ENCODE results near the gene INO80D.

INO80D gene

DNA sequence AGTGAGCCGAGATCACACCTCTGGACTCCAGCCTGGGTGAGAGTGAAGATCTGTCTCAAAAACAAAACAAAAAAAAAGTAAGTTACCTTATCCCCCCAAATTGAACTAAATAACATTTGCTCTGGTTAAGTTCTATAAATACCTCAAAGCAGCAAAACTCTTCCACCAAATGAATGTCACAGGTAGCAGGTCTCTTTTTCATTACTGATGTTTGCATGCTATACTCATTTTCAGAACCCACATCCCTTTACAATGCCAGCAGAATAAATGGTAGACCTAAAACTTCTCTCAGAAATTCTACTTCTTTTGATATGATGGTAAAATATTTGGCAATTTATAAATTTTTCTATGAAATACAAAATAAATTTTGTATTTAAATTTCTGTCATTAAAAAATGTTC lies 22.3 kb downstream of the INO80D start (continued):
- no peak for TF ChIP-seq ZNF560 (tag by site-specific recombination; IDR thresholded peaks at IDR 0.05; ENCODE audit: borderline replicate concordance)

DNA sequence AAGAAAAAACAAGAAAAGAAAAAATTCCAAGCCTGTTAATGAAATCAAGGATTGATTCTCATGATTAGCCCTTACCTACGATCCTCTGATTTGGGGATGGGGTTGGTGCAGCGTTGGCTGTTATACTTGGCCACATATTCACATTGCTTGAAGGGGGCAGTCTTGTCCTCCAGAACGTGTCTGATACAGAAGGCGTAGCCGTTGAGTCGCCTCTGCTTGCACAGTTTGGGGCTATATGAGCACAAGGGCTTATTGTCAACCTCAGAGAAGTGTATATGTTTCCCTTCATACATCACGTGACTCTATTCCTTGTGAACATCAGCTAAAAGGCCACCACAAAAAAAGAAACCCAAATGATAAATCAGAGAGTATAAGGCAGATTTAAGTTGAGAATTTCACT lies 23.2 kb downstream of the INO80D start:
- no peak overlapping the region for H3K27ac ChIP-seq (ENCODE audit: extremely low read depth, low read depth, low read length)
- ChIA-PET CTCF (no interaction called here), POLR2A (no interaction called here)
- no peaks in the 10 kb centered on the region for H3K9me3 ChIP-seq (ENCODE audit: control insufficient read depth, insufficient read depth, low read depth, low read length)
- TF ChIP-seq ZNF571 (tag by site-specific recombination; IDR thresholded peaks at IDR 0.05): no peak
- no peak for TF ChIP-seq ZNF366 (tag by site-specific recombination; conservative IDR thresholded peaks at IDR 0.05)
- TF ChIP-seq ZNF175 (tag by site-specific recombination; IDR thresholded peaks at IDR 0.05): no peak
- TF ChIP-seq, protein P1, sequence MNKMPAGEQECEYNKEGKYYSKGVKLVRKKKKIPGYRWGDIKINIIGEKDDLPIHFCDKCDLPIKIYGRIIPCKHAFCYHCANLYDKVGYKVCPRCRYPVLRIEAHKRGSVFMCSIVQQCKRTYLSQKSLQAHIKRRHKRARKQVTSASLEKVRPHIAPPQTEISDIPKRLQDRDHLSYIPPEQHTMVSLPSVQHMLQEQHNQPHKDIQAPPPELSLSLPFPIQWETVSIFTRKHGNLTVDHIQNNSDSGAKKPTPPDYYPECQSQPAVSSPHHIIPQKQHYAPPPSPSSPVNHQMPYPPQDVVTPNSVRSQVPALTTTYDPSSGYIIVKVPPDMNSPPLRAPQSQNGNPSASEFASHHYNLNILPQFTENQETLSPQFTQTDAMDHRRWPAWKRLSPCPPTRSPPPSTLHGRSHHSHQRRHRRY (tag by site-specific recombination; IDR thresholded peaks at IDR 0.05): no peak
- no peak for TF ChIP-seq PRDM1 (tag by site-specific recombination; IDR thresholded peaks at IDR 0.05)
- no peak for TF ChIP-seq MYNN (tag by site-specific recombination; IDR thresholded peaks at IDR 0.05; ENCODE audit: borderline replicate concordance)
- TF ChIP-seq, protein P2, sequence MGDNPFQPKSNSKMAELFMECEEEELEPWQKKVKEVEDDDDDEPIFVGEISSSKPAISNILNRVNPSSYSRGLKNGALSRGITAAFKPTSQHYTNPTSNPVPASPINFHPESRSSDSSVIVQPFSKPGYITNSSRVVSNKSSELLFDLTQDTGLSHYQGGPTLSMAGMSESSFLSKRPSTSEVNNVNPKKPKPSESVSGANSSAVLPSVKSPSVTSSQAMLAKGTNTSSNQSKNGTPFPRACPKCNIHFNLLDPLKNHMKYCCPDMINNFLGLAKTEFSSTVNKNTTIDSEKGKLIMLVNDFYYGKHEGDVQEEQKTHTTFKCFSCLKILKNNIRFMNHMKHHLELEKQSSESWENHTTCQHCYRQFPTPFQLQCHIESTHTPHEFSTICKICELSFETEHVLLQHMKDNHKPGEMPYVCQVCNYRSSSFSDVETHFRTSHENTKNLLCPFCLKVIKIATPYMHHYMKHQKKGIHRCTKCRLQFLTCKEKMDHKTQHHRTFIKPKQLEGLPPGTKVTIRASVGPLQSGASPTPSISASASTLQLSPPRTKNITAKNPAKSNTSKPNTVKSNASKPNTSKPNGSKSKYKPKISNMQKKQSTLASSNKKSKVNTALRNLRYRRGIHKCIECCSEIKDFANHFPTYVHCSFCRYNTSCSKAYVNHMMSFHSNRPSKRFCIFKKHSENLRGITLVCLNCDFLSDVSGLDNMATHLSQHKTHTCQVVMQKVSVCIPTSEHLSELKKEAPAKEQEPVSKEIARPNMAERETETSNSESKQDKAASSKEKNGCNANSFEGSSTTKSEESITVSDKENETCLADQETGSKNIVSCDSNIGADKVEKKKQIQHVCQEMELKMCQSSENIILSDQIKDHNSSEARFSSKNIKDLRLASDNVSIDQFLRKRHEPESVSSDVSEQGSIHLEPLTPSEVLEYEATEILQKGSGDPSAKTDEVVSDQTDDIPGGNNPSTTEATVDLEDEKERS (tag by site-specific recombination; IDR thresholded peaks at IDR 0.05): no peak
- TF ChIP-seq, protein P3, sequence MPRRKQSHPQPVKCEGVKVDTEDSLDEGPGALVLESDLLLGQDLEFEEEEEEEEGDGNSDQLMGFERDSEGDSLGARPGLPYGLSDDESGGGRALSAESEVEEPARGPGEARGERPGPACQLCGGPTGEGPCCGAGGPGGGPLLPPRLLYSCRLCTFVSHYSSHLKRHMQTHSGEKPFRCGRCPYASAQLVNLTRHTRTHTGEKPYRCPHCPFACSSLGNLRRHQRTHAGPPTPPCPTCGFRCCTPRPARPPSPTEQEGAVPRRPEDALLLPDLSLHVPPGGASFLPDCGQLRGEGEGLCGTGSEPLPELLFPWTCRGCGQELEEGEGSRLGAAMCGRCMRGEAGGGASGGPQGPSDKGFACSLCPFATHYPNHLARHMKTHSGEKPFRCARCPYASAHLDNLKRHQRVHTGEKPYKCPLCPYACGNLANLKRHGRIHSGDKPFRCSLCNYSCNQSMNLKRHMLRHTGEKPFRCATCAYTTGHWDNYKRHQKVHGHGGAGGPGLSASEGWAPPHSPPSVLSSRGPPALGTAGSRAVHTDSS (tag by site-specific recombination; IDR thresholded peaks at IDR 0.05): no peak
- TF ChIP-seq ZNF416 (tag by site-specific recombination; IDR thresholded peaks at IDR 0.05): no peak
- TF ChIP-seq ZNF843 (tag by site-specific recombination; IDR thresholded peaks at IDR 0.05): no peak
- no peak for TF ChIP-seq ZFP3 (tag by site-specific recombination; IDR thresholded peaks at IDR 0.05; ENCODE audit: low read depth)
- TF ChIP-seq BCL11A (tag by site-specific recombination; IDR thresholded peaks at IDR 0.05; ENCODE audit: low read depth): no peak
- no peak for TF ChIP-seq ZNF544 (tag by site-specific recombination; IDR thresholded peaks at IDR 0.05)
- TF ChIP-seq ZNF701 (tag by site-specific recombination; IDR thresholded peaks at IDR 0.05): no peak
- no peak overlapping the region for H3K4me3 ChIP-seq (ENCODE audit: low read depth, low read length)
- no peaks in the 10 kb centered on the region; a peak in 2 of 3 replicates for H3K36me3 ChIP-seq (ENCODE audit: control insufficient read depth in 2 of 2, insufficient read depth in 1 of 2, low read length in 2 of 2)
- no peaks in the 10 kb centered on the region for H3K4me1 ChIP-seq (ENCODE audit: control insufficient read depth, insufficient read depth, low read length)

DNA sequence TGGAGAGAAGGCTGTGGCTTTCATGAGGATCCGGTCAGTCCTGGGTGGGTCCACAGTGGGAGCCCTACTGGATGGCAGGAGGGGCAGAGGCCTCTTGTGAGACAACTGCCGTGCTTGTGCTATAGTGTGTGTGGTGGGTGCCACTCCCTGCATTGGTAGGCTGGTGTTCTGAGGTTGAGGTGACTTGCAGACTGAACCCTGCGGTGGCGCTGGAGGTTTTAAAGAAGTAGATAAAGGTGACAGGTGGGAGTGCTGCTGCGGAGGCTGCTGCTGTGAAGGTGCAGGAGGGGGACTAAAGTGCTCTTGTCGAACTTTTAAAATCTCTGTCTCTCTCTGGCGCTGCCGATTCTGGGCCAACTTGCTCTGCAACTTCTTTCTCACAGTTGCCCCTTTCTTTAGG lies 29.7 kb downstream of the INO80D start:
- Histone ChIP-seq H3K27ac (ENCODE audit: extremely low read depth, low read depth, low read length) (no peak overlapping the region), H3K36me3 (ENCODE audit: control insufficient read depth in 2 of 2, insufficient read depth in 1 of 2, low read length in 2 of 2) (peaks cover 5 to 17% of the 10 kb centered on the region in 2 experiments; a peak in 2 of 3 replicates), H3K9me3 (ENCODE audit: control insufficient read depth, insufficient read depth, low read depth, low read length) (no peaks in the 10 kb centered on the region), H3K4me3 (ENCODE audit: low read depth, low read length) (no peak overlapping the region), H3K4me1 (ENCODE audit: control insufficient read depth, insufficient read depth, low read length) (no peaks in the 10 kb centered on the region)
- POLR2A ChIA-PET: no interaction called here
- TF ChIP-seq, protein P4, sequence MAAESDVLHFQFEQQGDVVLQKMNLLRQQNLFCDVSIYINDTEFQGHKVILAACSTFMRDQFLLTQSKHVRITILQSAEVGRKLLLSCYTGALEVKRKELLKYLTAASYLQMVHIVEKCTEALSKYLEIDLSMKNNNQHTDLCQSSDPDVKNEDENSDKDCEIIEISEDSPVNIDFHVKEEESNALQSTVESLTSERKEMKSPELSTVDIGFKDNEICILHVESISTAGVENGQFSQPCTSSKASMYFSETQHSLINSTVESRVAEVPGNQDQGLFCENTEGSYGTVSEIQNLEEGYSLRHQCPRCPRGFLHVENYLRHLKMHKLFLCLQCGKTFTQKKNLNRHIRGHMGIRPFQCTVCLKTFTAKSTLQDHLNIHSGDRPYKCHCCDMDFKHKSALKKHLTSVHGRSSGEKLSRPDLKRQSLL (tag by site-specific recombination; IDR thresholded peaks at IDR 0.05): no peak
- TF ChIP-seq, protein P5, sequence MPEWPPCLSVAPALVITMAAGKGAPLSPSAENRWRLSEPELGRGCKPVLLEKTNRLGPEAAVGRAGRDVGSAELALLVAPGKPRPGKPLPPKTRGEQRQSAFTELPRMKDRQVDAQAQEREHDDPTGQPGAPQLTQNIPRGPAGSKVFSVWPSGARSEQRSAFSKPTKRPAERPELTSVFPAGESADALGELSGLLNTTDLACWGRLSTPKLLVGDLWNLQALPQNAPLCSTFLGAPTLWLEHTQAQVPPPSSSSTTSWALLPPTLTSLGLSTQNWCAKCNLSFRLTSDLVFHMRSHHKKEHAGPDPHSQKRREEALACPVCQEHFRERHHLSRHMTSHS (tag by site-specific recombination; IDR thresholded peaks at IDR 0.05): no peak
- TF ChIP-seq, protein P6, sequence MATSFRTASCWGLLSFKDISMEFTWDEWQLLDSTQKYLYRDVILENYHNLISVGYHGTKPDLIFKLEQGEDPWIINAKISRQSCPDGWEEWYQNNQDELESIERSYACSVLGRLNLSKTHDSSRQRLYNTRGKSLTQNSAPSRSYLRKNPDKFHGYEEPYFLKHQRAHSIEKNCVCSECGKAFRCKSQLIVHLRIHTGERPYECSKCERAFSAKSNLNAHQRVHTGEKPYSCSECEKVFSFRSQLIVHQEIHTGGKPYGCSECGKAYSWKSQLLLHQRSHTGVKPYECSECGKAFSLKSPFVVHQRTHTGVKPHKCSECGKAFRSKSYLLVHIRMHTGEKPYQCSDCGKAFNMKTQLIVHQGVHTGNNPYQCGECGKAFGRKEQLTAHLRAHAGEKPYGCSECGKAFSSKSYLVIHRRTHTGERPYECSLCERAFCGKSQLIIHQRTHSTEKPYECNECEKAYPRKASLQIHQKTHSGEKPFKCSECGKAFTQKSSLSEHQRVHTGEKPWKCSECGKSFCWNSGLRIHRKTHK (tag by site-specific recombination; IDR thresholded peaks at IDR 0.05): no peak
- TF ChIP-seq ZNF248 (tag by site-specific recombination; IDR thresholded peaks at IDR 0.05): no peak
- TF ChIP-seq SCRT1 (tag by site-specific recombination; IDR thresholded peaks at IDR 0.05; ENCODE audit: borderline replicate concordance): no peak
- no peak for TF ChIP-seq ZFP37 (tag by site-specific recombination; IDR thresholded peaks at IDR 0.05)
- no peak for TF ChIP-seq ZNF521 (tag by site-specific recombination; IDR thresholded peaks at IDR 0.05)
- CTCF ChIA-PET: no interaction called here

Measured in HEK293 (cell line).